ENCODE measurements around the gene ARSA.
"Not testable (repeated sequence)": the region's sequence is repeated elsewhere in the genome, so short reads cannot be mapped to it uniquely, and the experiment has no call there.

Gene ARSA

GRCh38 chr22:50609599-50609998 lies 18.4 kb downstream of the ARSA start:
- TF ChIP-seq, protein P1, sequence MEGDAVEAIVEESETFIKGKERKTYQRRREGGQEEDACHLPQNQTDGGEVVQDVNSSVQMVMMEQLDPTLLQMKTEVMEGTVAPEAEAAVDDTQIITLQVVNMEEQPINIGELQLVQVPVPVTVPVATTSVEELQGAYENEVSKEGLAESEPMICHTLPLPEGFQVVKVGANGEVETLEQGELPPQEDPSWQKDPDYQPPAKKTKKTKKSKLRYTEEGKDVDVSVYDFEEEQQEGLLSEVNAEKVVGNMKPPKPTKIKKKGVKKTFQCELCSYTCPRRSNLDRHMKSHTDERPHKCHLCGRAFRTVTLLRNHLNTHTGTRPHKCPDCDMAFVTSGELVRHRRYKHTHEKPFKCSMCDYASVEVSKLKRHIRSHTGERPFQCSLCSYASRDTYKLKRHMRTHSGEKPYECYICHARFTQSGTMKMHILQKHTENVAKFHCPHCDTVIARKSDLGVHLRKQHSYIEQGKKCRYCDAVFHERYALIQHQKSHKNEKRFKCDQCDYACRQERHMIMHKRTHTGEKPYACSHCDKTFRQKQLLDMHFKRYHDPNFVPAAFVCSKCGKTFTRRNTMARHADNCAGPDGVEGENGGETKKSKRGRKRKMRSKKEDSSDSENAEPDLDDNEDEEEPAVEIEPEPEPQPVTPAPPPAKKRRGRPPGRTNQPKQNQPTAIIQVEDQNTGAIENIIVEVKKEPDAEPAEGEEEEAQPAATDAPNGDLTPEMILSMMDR (conservative IDR thresholded peaks at IDR 0.05; ENCODE audit: control insufficient read depth, insufficient read depth, low read depth, low read length), result no peak
- DNase-seq (ENCODE audit: low read depth), result no peak
- H3K4me3 ChIP-seq (ENCODE audit: control insufficient read depth, low read depth, low read length), result no peak overlapping the region

GRCh38 chr22:50608996-50609395 lies 19.0 kb downstream of the ARSA start:
- DNase-seq (ENCODE audit: low read depth), result no peak
- TF ChIP-seq, protein P1 (conservative IDR thresholded peaks at IDR 0.05; ENCODE audit: control insufficient read depth, insufficient read depth, low read depth, low read length), result no peak
- H3K4me3 ChIP-seq (ENCODE audit: control insufficient read depth, low read depth, low read length), result no peak overlapping the region

DNA sequence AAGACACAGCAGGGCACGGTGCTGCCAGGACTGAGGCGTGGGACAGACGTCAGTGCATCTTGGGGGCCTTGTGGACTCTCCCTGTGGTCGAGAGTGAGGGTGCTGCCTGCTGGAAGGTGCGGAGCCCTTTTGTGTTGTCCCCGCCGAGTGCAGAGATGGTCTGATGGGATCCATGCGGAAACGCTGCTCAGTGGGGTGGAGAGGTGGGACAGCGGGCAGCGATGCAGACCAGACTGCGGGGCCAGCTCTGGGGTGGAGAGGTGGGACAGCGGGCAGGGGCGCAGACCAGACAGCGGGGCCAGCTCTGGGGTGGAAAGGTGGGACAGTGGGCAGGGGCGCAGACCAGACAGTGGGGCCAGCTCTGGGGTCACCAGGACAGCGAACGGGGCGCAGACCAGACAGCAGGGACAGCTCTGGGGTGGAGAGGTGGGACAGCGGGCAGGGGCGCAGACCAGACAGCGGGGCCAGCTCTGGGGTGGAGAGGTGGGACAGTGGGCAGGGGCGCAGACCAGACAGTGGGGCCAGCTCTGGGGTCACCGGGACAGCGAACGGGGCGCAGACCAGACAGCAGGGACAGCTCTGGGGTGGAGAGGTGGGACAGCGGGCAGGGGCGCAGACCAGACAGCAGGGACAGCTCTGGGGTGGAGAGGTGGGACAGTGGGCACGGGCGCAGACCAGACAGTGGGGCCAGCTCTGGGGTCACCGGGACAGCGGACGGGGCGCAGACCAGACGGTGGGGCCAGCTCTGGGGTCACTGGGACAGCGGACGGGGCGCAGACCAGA lies 19.7 kb downstream of the ARSA start:
- H3K4me3 ChIP-seq (ENCODE audit: control insufficient read depth, low read depth, low read length); DNase-seq (ENCODE audit: low read depth): not testable (repeated sequence)

GRCh38 chr22:50607659-50608020 lies 20.3 kb downstream of the ARSA start:
- TF ChIP-seq, protein P1 (conservative IDR thresholded peaks at IDR 0.05; ENCODE audit: control insufficient read depth, insufficient read depth, low read depth, low read length), result no peak
- H3K4me3 ChIP-seq (ENCODE audit: control insufficient read depth, low read depth, low read length), result no peak overlapping the region
- no peak for DNase-seq (ENCODE audit: low read depth)

DNA sequence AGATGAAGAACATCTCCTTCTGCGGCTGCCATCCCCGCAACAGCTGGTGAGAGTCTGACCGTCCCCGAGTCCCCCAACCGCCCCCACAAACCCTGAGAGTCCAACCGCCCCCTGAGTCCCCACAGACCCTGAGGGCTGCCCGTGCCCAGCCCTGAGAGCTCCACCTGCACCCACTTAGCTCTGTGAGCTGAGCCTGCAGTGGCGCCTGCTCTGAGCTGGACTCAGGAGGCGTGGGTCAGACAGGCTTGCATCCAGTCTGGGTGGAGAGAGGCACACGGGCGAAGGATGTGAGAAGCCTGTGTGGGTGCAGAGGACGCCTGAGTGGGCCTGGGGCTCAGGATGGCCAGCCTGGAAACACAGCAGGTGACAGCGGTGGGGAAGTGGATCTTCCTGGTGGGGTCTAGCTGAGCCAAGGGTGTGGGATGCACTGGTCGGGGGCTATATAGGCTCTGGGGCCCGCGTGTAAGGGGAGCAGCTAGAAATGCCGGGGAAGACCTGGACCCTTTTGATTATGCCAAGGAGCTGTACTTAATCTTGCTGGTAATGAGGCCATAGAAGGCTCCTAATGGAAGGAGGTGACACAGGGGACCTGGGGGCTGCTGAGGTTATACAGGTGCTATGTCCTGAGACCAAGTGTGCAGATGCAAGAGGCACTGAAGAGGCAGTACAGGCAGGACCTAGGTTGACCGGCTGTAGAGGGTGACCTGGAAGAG lies 20.9 kb downstream of the ARSA start:
- TF ChIP-seq, protein P1 (conservative IDR thresholded peaks at IDR 0.05; ENCODE audit: control insufficient read depth, insufficient read depth, low read depth, low read length), result no peak
- DNase-seq (ENCODE audit: low read depth), result no peak
- H3K4me3 ChIP-seq (ENCODE audit: control insufficient read depth, low read depth, low read length), result no peak overlapping the region

DNA sequence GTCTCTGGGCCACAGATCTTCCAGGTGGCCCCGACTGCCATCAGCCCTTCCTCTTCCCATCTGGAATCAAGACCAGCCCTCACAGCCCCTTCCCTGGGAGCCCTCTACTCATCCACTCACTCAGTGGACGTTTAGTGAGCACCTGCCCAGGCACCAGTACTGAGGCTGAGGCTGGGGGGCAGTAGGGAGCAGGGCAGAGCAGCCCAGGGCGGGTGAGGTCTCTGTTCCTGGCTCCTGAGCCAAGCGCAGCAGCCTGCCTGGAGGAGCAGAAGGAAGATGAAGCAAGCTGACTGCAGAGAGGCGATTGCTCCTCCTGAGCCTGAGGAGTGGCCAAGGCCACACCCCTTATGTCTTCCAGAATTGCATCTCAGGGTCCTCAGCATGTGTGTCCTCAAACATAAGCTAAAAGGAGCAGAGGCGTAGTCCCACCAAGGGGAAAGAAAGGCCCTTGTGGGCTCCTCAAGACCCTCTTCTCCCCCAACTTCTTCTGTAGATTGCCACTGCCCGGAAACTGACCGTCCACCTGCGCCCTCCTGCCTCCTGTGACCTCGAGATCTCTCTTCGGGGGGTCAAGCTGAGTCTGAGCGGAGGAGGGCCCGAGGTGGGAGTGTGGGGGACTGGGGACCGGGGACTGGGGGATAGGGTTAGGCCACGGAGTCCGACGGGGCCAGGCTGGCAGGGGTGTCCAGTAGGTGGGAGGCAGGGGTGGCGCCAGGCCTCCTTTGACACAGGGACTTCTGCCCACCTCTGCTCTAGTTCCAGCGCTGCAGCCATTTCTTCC lies 21.6 kb downstream of the ARSA start:
- no peak for DNase-seq (ENCODE audit: low read depth)
- H3K4me3 ChIP-seq (ENCODE audit: control insufficient read depth, low read depth, low read length), result no peak overlapping the region
- TF ChIP-seq, protein P1 (conservative IDR thresholded peaks at IDR 0.05; ENCODE audit: control insufficient read depth, insufficient read depth, low read depth, low read length), result no peak

DNA sequence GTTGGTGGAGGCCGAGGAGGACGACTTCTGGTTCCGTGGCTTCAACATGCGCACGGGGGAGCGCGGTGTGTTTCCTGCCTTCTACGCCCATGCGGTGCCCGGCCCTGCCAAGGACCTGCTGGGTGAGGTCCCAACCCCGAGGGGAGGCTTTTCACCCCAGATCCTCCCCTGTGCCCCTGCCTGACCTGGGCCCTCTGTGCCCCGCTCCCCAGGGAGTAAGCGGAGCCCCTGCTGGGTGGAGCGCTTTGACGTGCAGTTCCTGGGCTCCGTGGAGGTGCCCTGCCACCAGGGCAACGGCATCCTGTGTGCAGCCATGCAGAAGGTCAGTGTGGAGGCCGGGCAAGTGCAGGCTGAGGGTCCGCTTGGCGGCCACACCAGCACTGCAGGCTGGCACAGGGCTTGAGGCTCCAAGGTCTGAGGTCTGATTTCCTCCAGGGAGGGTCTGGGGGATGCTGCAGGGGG lies 22.3 kb downstream of the ARSA start:
- DNase-seq (ENCODE audit: low read depth), result no peak
- TF ChIP-seq, protein P1 (conservative IDR thresholded peaks at IDR 0.05; ENCODE audit: control insufficient read depth, insufficient read depth, low read depth, low read length), result no peak
- H3K4me3 ChIP-seq (ENCODE audit: control insufficient read depth, low read depth, low read length), result no peak overlapping the region
